SIG-M5 (cell line): ENCODE results near the gene GTF2A1.

Source experiments
- DNase-seq: peaks from one replicate; lab custom pipeline; 2025; lab: John Stamatoyannopoulos, UW

GTF2A1 gene

GRCh38 chr14:81133400-81133799, 87.4 kb downstream of the GTF2A1 start:
- no peak for DNase-seq

GRCh38 chr14:81132468-81132867, 88.3 kb downstream of the GTF2A1 start:
- no peak for DNase-seq

- DNase-seq = no peak
Measured at GRCh38 chr14:81129242-81129641, 91.5 kb downstream of the GTF2A1 start.

- DNase-seq = no peak
Measured at GRCh38 chr14:81127785-81128184, 93.0 kb downstream of the GTF2A1 start.

- no peak for DNase-seq
Measured at GRCh38 chr14:81125536-81125935, 95.2 kb downstream of the GTF2A1 start.
